ENCODE data around the gene SCD5. TPM values are rescaled to one million over a fixed set of nuclear protein-coding genes. Genes with fewer than 3 reads are reported as not detected.

The SCD5 gene
- total RNA-seq, 6 donors from 2014 or later: 17.8 to 40.3 (median 25.3) TPM

GRCh38 chr4:82790060-82790660, 8.4 kb downstream of the SCD5 start:
- no peak for TF ChIP-seq POLR2AphosphoS5 (IDR thresholded peaks at IDR 0.05)
- no peak for TF ChIP-seq CTCF (IDR thresholded peaks at IDR 0.05)
- no peak for TF ChIP-seq POLR2A (IDR thresholded peaks at IDR 0.05)
- TF ChIP-seq EP300 (IDR thresholded peaks at IDR 0.05): no peak
- no peak overlapping the region for H3K27ac ChIP-seq
- no peak for DNase-seq
- no peaks in the 10 kb centered on the region for H3K27me3 ChIP-seq
- H3K9me3 ChIP-seq: no peaks in the 10 kb centered on the region
- H3K4me3 ChIP-seq: no peak overlapping the region
- 63% methylated on average over 7 to 8 of the region's 8 CpGs for WGBS, 2 donors
- no peak for ATAC-seq (ENCODE audit: low FRiP score in 2 of 2)
- no peaks in the 10 kb centered on the region for H3K36me3 ChIP-seq
- no peaks in the 10 kb centered on the region for H3K4me1 ChIP-seq

- TF ChIP-seq POLR2AphosphoS5 (IDR thresholded peaks at IDR 0.05) (no peak), EP300 (IDR thresholded peaks at IDR 0.05) (no peak), CTCF (IDR thresholded peaks at IDR 0.05) (no peak), POLR2A (IDR thresholded peaks at IDR 0.05) (no peak)
- no peak for DNase-seq
- Histone ChIP-seq H3K27me3 (no peaks in the 10 kb centered on the region), H3K4me3 (no peak overlapping the region), H3K9me3 (no peaks in the 10 kb centered on the region), H3K36me3 (no peaks in the 10 kb centered on the region), H3K27ac (no peak overlapping the region), H3K4me1 (peaks cover 0 to 3% (median 0%) of the 10 kb centered on the region in 4 donors)
- no peak for ATAC-seq (ENCODE audit: low FRiP score in 2 of 2)
- WGBS, 2 donors: 52 to 58% methylated on average over 7 of the region's 7 CpGs
Observed at GRCh38 chr4:82789025-82789776, 9.4 kb downstream of the SCD5 start.

GRCh38 chr4:82787342-82787741, 11.3 kb downstream of the SCD5 start:
- 88 to 89% methylated on average over 4 of the region's 4 CpGs for WGBS, 2 donors

GRCh38 chr4:82786828-82787227, 11.8 kb downstream of the SCD5 start:
- no peaks in the 10 kb centered on the region for H3K27me3 ChIP-seq
- no peaks in the 10 kb centered on the region for H3K9me3 ChIP-seq
- WGBS, 2 donors: 64 to 81% methylated on average over 4 of the region's 4 CpGs
- DNase-seq: no peak
- TF ChIP-seq POLR2AphosphoS5 (IDR thresholded peaks at IDR 0.05) (no peak), POLR2A (IDR thresholded peaks at IDR 0.05) (no peak), EP300 (IDR thresholded peaks at IDR 0.05) (no peak), CTCF (IDR thresholded peaks at IDR 0.05) (no peak)
- H3K36me3 ChIP-seq: no peaks in the 10 kb centered on the region
- no peak for ATAC-seq (ENCODE audit: low FRiP score in 2 of 2)
- no peak overlapping the region for H3K4me3 ChIP-seq
- H3K27ac ChIP-seq: no peak overlapping the region
- peaks cover 0 to 3% (median 0%) of the 10 kb centered on the region in 4 donors for H3K4me1 ChIP-seq

More at GRCh38 chr4:82787342-82787741, 11.3 kb downstream of the SCD5 start:
- H3K9me3 ChIP-seq: no peaks in the 10 kb centered on the region
- H3K27ac ChIP-seq: no peak overlapping the region
- H3K4me1 ChIP-seq: peaks cover 0 to 3% (median 0%) of the 10 kb centered on the region in 4 donors
- no peaks in the 10 kb centered on the region for H3K36me3 ChIP-seq
- DNase-seq (no peak), ATAC-seq (ENCODE audit: low FRiP score in 2 of 2) (no peak)
- H3K4me3 ChIP-seq: no peak overlapping the region
- H3K27me3 ChIP-seq: no peaks in the 10 kb centered on the region
- no peak for TF ChIP-seq POLR2AphosphoS5 (IDR thresholded peaks at IDR 0.05)
- no peak for TF ChIP-seq EP300 (IDR thresholded peaks at IDR 0.05)
- TF ChIP-seq POLR2A (IDR thresholded peaks at IDR 0.05): no peak
- TF ChIP-seq CTCF (IDR thresholded peaks at IDR 0.05): no peak

All from upper lobe of left lung (tissue), 6 donors.